Measurements from ENCODE around the gene TDRD1.

Gene TDRD1

DNA sequence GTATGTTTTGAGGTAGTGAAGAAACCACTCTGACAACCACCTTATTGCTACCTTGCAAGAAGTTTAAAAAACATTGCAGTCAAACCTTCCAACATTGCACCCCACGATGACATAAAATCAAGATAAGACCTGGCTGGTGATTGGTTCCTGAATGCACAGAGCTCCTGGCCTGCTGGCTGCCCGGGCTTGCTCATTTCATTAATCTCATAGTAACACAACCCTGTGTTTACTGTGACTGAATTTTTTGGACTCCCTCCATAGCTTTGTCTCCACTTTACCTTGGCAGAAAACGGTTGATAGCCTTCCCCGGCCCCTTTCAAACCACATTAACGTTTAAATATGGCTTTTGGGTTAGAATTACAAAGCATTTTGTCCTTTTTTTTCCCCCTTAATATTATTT is 87.4 kb downstream of the TDRD1 start:
- DNase-seq: no peak

DNA sequence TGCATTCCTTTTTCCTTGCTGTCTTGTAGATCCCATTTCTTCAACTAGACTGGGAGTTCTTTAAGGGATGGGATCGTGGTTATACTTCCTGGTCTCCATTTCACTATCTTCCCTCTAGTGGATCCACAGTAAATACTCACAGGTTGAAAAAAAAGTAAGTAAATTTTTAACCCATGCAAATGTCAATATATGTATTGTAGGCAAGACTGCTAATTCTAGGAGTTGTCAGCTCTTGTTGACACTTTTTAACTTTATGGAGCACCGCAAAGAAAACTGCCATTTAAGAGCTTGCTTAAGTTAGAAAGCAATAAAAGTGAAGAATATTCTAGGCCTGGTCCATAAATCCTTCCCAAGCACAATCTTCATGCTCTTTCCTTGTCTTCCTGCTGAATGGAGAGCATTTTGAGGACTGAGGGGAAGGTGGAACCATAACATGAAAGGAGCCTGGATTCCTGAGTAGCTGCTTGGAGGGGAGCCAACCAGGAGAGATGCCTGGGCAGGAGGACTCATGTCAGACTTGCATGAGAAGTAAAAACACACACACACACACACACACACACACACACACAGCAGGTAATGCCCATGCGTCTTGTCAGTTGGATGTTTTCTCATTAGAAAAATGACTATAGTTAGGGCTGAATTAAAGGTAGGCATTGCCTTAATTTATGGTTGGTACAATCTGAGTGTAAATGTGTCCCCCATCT is 92.1 kb downstream of the TDRD1 start:
- no peak for DNase-seq

DNA sequence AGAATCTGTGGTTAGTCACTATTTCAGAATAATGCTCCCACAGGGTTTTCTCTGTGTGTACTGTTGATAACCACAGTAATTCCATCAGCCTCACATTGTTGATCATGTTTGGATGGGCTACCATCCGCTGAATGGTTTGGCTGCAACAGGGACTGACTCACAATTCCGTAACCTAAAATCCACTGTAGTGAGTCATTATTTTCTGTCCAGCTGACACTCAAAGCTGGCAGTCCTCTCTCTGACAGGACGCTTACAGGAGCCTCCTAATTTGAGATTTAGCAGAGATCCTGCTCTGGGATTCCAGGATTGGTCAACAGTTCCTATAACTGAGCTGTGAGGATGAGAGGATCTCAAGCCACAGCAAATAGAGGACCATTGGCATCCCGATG is 92.6 kb downstream of the TDRD1 start:
- DNase-seq: peak in 1 of 3 donors; percentile 3

GRCh38 chr10:114272696-114273095 is 93.5 kb downstream of the TDRD1 start:
- DNase-seq: no peak

- DNase-seq: no peak
Observed at GRCh38 chr10:114273910-114274309, 94.8 kb downstream of the TDRD1 start.

DNA sequence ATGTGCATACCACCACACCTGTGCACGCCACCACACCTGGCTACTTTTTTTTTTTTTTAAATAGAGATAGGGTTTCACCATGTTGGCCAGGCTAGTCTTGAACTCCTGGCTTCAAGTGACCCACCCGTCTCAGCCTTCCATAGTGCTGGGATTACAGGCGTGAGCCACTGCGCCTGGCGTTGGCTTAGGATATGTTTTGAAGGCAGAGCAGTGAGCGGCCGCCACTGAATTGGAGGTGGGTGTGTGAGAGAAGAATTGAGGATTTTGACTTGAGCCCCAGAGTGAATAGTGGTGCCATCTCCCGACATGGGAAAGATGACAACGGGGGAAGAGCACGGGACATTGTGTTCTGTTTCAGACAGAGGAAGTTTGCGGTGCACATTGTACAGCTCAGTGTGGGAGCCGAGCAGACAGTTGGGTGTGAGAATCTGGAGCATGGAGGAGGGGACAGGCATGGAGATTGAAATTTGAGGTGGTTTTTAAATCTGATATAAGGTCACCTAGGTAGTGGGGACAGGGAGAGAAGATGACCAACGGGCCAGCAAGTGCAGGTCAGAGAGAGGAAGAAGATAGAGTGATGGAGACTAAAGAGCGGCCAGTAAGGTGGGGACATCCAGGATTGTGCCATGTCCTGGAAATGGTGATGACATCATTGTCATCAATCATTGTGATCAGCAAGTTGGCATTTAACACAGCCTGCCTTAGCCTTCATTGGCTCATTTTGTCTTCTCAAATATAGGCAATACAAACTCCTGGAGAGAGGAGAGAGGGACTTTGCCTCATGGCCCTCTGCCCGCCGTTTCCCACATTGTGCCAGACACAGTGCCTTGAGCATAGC is 95.7 kb downstream of the TDRD1 start:
- DNase-seq: no peak

DNA sequence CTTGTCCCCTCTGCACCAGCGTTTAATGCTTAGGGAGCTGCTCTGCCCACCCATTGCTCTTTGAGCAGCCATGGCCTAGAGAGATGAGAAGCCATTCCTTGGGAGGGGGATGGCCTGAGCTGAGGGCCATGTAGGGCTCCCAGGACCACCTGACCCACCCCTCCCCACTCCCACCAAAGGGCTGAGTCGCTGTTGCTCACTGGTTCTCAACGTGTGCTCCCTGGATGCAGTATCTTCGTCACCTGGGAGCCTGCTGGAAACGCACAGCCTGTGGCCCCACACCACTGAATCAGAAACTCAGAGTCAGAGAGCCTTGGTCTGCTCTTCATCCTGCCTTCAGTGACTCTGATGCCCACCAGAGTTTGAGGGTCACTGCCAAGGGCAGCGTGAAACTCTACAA is 96.9 kb downstream of the TDRD1 start:
- no peak for DNase-seq

- no peak for DNase-seq
Observed at GRCh38 chr10:114276671-114277070, 97.5 kb downstream of the TDRD1 start.

- DNase-seq: no peak
Observed at GRCh38 chr10:114278140-114278883, 99.2 kb downstream of the TDRD1 start.

DNA sequence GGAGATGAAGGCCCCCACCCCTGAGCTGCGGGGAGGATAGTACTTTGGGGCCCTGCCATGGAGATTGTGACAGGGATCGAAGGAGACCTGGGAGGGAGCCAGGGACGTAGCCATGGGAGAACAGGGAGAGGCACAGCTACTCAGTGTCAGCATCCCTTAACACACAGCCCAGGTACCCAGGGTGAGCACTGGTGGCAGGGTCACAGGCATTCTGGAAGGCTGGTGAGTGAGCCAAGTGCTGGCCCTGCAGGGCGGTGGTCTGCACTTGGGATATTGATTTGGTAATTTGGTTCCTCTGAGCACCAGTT is 99.7 kb downstream of the TDRD1 start:
- no peak for DNase-seq

- no peak for DNase-seq
Observed at GRCh38 chr10:114279289-114279688, 100.1 kb downstream of the TDRD1 start.

DNA sequence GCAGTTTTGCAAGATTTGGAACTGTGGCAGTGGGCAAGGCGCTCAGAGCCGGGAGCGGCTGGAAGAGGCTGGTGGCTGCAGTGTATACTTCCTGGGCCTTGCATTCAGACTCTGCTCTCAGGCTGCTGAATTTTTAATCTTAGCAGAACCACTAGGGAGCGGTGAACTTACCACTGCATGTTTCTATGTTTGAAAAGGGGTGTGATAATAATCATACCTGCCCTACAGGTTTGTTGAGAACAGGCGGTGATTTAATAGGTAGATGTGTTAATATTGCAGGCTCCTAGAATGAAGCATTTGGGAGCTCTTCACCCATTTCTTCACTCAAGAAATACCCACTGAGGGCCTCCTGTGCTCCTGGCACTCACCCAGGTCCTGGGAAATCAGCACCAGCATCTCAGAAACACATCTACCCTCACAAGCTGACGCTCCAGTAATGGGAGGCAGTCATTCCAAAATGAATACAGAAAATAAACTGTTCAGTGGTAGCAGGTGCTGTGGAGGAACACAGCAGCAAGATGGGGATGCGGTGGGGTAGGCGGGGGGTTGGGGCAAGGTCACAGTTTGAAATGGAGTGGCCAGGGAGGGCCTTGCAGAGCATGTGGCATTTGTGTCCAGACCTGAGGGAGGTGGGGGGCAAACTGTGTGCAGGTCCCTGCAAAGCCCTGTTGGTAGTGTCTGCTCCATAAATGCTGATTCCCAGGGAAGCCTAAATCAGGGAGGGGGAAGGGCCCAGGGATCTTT is 100.9 kb downstream of the TDRD1 start:
- no peak for DNase-seq

- DNase-seq: no peak
Observed at GRCh38 chr10:114281006-114281405, 101.9 kb downstream of the TDRD1 start.

DNA sequence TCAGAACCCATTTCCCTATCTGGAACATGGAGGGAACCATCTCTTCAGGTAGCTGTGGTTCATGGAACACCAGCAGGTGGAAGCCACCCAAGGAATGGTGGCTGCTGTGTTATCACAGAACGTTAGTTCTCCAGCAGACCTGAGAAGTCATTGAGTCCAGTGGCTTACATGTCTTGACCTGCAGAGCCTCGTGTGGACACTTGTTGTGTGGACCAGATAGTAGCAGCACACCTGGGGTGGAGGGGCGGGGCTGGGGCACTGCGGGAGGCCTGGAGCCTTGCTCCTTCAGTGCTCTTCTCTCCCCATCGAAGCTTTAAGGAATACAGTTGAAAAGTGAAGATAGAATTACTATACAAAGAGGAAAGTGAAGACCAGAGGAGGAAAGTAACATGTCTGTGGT is 102.3 kb downstream of the TDRD1 start:
- no peak for DNase-seq
